RWPE2 (cell line): ENCODE data around the gene TMEM185B.

Experiments used
- ATAC-seq: fragments of 200-7000 bp; cut with Tn5 transposase; 3 replicates; pipeline ENCODE4 v1.9.1; 2021; ENCODE audit warnings: low read depth
- DNase-seq: peaks from one replicate; pipeline ENCODE4 v3.0.0-alpha.2; 2020; ENCODE audit warnings: low spot score
- H3K27ac ChIP-seq: fragments of 450-650 bp; 2 replicates; pipeline ENCODE4 v1.5.1; 2017; ENCODE audit warnings: mild to moderate bottlenecking; ENCODE audit not compliant: poor library complexity, severe bottlenecking
- H3K27me3 ChIP-seq: fragments of 250-450 bp; sonication (Bioruptor Pico); 2 replicates; pipeline ENCODE4 v1.5.1; 2021; ENCODE audit warnings: mild to moderate bottlenecking, moderate library complexity; ENCODE audit not compliant: insufficient read depth, poor library complexity, severe bottlenecking
- H3K36me3 ChIP-seq: fragments of 250-450 bp; sonication (Bioruptor Pico); 2 replicates; pipeline ENCODE4 v1.5.1; 2020; ENCODE audit warnings: low read depth, mild to moderate bottlenecking, moderate library complexity
- H3K4me1 ChIP-seq: fragments of 250-450 bp; sonication (Bioruptor Pico); 2 replicates; pipeline ENCODE4 v1.5.1; 2021; ENCODE audit warnings: mild to moderate bottlenecking, moderate library complexity; ENCODE audit not compliant: insufficient read depth, poor library complexity, severe bottlenecking
- H3K4me3 ChIP-seq: fragments of 250-450 bp; sonication (Bioruptor Pico); 2 replicates; pipeline ENCODE4 v1.5.1; 2021; ENCODE audit warnings: mild to moderate bottlenecking, moderate library complexity; ENCODE audit not compliant: severe bottlenecking
- H3K9me3 ChIP-seq: fragments of 250-450 bp; sonication (Bioruptor Pico); 2 replicates; pipeline ENCODE4 v1.5.1; 2021; ENCODE audit warnings: mild to moderate bottlenecking, moderate library complexity; ENCODE audit not compliant: severe bottlenecking
- CTCF ChIP-seq: fragments of 450-650 bp; IDR thresholded peaks from one replicate; pipeline ENCODE4 v1.5.1; 2017; ENCODE audit warnings: mild to moderate bottlenecking, moderate library complexity; ENCODE audit not compliant: poor library complexity, severe bottlenecking

Gene TMEM185B

GRCh38 chr2:120223034-120223912 is at the start of gene TMEM185B:
Gene TMEM185B (minus strand): TSS chr2:120223400. CDS start chr2:120222976, 424 bp downstream.
- ATAC-seq (peak; percentile 83), DNase-seq (peak; percentile 83)
- peak; percentile 54 for TF ChIP-seq CTCF
- peak within 1 kb of the TSS; percentile 64 for H3K27ac ChIP-seq
- peak within 1 kb of the TSS; percentile 48 for H3K4me3 ChIP-seq
- H3K4me1 ChIP-seq = peaks cover 21% of the 10 kb centered on the region
- H3K27me3 ChIP-seq = no peaks in the 10 kb centered on the region
- H3K9me3 ChIP-seq = no peaks in the 10 kb centered on the region
- peaks cover 27% of the 10 kb centered on the region for H3K36me3 ChIP-seq

- no peak overlapping the region for H3K27ac ChIP-seq
- DNase-seq (no peak), ATAC-seq (no peak)
- peaks cover 2% of the 10 kb centered on the region for H3K9me3 ChIP-seq
- H3K4me1 ChIP-seq = no peaks in the 10 kb centered on the region
- TF ChIP-seq CTCF = no peak
- no peak overlapping the region for H3K4me3 ChIP-seq
- H3K36me3 ChIP-seq = peaks cover 23% of the 10 kb centered on the region
- H3K27me3 ChIP-seq = no peaks in the 10 kb centered on the region
Measured at GRCh38 chr2:120271711-120272379, 48.6 kb upstream of the TMEM185B start.

- no peak for DNase-seq
- no peaks in the 10 kb centered on the region for H3K4me1 ChIP-seq
- no peak for ATAC-seq
Measured at GRCh38 chr2:120269816-120270215, 46.6 kb upstream of the TMEM185B start.

DNA sequence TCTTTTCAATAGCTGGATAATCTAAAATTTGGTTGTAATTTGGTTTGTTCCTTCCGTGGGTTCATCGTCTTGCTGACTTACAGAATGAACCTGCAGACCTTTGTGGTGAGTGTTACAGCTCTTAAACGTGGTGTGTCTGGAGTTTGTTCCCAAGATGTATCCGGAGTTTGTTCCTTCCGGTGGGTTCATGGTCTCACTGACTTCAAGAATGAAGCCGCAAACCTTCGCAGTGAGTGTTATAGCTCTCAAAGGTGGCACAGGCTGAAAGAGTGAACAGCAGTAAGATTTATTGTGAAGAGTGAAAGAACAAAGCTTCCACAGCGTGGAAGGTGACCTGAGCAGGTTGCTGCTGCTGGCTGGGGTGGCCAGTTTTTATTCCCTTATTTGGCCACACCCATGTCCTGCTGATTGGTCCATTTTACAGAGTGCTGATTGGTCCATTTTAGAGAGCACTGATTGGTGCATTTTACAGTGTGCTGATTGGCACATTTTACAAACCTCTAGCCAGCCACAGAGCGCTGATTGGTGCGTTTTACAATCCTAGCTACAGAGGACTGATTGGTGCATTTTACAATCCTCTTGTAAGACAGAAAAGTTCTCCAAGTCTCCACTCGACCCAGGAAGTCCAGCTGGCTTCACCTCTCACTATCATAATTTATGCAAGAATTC is 46.0 kb upstream of the TMEM185B start:
- no peak for ATAC-seq
- H3K27ac ChIP-seq = no peak overlapping the region
- no peaks in the 10 kb centered on the region for H3K4me1 ChIP-seq
- no peak overlapping the region for H3K4me3 ChIP-seq
- TF ChIP-seq CTCF = no peak
- no peaks in the 10 kb centered on the region for H3K27me3 ChIP-seq
- peaks cover 2% of the 10 kb centered on the region for H3K9me3 ChIP-seq
- no peak for DNase-seq
- peaks cover 23% of the 10 kb centered on the region for H3K36me3 ChIP-seq

More at GRCh38 chr2:120269816-120270215, 46.6 kb upstream of the TMEM185B start:
- Histone ChIP-seq H3K4me3 (no peak overlapping the region), H3K9me3 (peaks cover 2% of the 10 kb centered on the region), H3K27ac (no peak overlapping the region), H3K27me3 (no peaks in the 10 kb centered on the region), H3K36me3 (peaks cover 23% of the 10 kb centered on the region)
- TF ChIP-seq CTCF = no peak
